ENCODE data around the gene SPACA6.

GRCh38 chr19:51653162-51653561 is 40.0 kb upstream of the SPACA6 start:
- TF ChIP-seq CTCF (IDR thresholded peaks at IDR 0.05) = no peak
- no peak for TF ChIP-seq POLR2A (IDR thresholded peaks at IDR 0.05)
- TF ChIP-seq EP300 (IDR thresholded peaks at IDR 0.05) = no peak
- no peak for TF ChIP-seq POLR2AphosphoS5 (IDR thresholded peaks at IDR 0.05)
